Iris pigment epithelial cell (primary cell): ENCODE measurements around the gene CASS4.
"Not testable (repeated sequence)": the region's sequence is repeated elsewhere in the genome, so short reads cannot be mapped to it uniquely, and the experiment has no call there.

Source experiments
- DNase-seq: peaks from one replicate; pipeline ENCODE4 v3.0.0-alpha.2; 2011; ENCODE audit warnings: low read depth

CASS4 gene

GRCh38 chr20:56411759-56412472 lies at the start of gene CASS4:
TSS of gene CASS4 (plus strand) at chr20:56412260. CDS start at chr20:56412459, 199 bp downstream.
- peak; percentile 87 for DNase-seq

GRCh38 chr20:56362833-56363413 lies 49.1 kb upstream of the CASS4 start:
- DNase-seq, result peak; percentile 12

DNA sequence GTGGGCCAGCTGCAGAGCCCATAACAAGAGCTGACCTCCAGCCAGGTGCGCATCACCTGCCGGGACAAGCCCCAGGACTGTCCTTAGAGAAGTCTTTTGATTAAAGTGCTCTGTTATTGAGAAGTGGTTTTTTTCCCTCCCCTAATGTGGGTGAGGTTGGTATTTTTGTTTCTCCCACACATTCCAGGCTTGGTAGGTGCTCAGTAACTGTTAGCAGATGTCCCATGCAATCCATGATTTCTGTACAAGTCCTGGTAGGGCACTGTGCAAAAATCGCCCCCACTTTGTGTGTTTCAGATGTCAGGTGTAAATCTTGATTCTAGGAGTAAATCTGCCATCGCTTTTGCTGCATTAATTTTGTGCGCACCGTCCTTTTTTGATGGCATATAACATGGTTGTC lies 48.6 kb upstream of the CASS4 start:
- no peak for DNase-seq

DNA sequence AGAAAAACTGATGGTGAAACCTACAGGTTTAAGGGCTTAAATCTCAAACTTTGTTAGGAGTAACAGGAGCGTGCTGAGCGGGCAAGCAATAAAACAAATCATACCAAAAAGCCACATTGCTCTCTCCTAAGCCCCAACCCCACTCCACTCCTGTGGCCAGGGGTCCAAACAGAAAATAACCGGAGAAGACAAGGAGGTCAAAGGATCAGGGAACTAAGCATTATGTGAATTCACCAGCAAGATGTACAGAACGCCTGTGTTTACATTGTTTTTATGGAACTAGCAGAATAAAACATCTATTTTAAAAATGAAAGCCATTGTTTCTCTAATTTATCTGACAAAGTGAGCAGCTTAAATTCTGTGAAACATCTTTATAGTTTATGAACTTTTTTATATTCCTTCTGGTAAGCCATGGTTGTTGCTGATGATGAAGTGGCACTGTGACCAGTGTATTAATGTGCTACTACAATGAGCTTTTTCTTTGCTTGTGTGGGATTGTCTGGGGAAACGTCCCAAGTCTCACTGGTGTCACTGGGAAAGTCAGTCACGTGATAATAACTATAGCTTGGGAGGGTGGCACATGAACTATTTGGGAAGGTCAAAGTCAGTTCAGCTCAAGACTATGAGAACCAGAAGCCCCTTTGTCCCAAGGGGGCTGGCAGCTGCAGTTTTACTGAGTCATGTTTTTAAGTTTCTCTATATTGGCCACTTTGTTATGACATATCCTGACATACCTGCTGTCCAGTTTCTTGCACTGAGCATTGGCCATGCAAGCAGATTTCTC lies 43.5 kb upstream of the CASS4 start:
- no peak for DNase-seq

GRCh38 chr20:56369179-56369578 lies 42.9 kb upstream of the CASS4 start:
- no peak for DNase-seq

- no peak for DNase-seq
These were observed 40.1 kb upstream of the CASS4 start for GRCh38 chr20:56371977-56372376.

DNA sequence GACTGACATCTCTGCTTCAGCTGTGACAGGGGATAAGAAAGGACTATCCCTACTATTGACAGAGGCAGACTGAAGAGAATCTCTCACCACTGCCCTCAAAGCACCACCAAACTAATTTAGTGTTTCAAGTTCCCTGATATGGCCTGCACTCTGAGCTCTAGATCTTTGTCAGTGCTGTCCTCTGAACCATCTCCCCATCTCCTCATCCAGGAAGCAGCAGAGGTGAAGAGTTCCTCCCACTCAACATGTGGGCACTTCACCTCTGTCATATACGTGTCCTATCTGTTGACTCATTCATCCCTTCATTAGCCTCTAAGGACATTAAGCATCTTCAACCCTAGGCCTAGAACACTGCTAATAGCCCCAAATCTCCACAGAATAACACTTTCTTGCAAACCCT lies 39.2 kb upstream of the CASS4 start:
- no peak for DNase-seq

DNA sequence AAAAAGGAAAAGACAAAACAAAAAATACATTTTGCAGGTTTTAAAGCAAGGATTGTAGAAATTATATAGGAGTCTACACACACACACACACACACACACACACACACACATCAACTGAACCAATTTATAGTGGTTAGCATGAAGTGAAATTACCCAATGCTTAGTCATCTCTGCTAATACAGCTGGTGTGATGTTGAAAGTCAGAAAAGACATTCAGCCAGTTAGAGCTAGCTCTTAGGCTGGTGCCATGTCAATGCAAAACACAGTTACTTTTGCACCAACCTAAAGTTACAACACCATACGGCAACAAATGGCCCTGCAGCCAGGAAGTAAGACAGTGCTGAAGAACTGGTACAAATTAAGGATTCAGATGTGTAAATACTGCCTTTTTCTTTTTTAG lies 38.1 kb upstream of the CASS4 start:
- peak; percentile 98 for DNase-seq

- no peak for DNase-seq
These were observed 35.7 kb upstream of the CASS4 start for GRCh38 chr20:56376331-56376730.

DNA sequence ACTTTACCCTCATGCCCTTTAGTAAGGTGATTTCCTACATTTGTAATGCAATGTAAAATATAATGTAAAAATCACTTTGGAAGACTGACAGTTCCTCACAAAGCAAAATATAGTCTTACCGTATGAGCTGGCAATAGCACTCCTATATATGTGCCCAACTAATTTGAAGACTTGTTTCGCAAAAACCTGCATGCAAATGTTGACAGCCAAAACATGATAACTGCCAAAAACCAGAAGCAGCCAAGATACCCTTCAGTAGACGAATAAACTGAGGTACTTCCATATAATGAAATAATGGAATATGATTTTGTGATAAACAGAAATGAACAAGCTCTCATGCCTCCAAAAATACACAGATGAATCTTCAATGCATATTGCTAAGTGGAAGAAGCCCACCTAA lies 33.7 kb upstream of the CASS4 start:
- no peak for DNase-seq

DNA sequence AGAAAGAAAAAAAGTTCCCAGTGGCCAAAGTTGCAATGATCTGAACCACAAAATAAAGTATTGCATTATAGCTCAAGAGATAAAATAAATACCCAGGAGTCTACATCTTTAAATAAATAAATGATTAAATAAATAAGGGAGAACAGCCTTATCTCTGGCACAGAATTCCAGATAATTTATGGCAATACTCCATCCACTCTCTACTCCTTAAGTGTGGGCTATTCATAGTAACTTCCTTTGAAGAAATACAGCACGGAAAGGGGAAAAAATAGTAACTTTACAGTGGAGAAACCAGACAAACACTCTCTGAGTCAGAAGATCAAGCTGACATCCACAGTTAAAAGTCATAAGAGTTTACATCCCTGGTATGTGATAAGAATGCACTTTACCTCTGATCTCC lies 31.7 kb upstream of the CASS4 start:
- peak; percentile 67 for DNase-seq

DNA sequence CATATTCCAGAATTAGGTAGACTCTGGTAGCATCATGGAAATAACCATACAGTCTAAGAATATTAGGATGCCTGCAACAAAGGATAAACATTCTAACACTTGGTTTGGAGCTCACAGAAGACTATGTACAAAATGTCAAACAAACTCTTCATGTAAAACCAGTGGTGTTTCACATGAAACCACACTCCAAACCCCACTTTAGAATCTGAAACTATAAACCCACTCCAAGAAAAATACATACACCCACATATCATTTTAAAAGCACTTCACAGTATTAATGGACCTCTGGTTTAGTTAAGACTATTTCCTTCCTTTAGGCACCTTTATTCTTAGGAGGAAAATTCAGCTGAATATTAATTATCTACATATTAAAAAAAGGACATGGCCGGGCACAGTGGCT lies 30.6 kb upstream of the CASS4 start:
- no peak for DNase-seq

DNA sequence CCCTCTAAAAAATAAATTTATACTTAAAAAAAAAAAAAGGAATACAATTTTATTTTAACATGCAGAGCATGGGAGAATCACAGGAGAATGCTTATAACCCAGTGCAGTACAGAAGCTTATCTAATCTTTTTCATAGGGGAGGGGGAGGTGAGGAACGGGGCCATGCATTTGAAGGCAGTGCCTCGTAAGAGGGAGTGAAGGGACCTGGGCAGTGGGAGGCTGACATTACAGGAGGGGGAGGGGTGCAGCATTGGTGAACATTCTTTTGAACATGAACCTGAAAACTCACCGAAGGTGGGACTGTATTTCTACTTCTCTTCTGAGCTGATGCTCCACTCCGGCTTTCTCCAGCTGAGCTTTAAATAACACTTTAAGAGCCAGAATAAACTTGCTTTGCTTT lies 29.4 kb upstream of the CASS4 start:
- no peak for DNase-seq

DNA sequence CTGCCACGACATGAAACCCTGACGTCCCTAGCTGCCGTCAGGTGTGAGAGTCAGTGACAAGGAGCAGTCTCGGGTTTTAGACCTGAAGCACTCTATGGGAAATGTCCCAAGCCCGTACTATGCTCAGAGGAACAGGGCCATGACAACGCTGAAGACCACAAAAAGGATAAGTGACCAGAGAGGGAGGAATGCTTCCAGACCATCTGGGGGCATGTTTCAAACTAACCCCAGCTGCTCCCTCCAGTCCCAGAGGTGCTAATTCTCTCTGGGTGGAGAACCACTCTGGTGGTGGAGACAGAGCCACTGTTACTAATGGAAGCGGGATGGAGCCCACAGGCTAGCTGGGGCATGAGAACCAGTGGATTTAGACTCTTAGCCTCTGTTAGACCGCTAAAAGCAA lies 28.7 kb upstream of the CASS4 start:
- DNase-seq, result no peak

GRCh38 chr20:56385130-56385529 lies 26.9 kb upstream of the CASS4 start:
- no peak for DNase-seq

DNA sequence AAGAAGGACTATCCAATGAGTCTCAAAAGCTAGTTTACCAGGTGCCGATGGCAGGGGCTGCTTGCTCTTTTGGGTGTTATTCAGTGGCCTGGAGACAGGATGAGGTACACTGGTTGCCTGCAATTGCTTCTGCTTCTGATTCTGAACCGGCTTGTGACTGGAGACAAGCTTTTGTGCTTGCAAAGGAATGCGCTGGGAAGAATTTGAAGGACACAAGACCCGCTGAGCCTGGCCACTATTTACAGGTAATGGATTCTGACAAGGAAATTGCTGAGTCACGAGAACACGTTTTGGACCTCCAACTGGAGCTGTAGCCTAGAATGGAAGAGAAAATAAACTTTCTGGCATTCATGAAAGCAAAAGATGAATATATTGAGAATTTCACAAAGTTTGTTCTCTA lies 25.8 kb upstream of the CASS4 start:
- DNase-seq, result no peak

DNA sequence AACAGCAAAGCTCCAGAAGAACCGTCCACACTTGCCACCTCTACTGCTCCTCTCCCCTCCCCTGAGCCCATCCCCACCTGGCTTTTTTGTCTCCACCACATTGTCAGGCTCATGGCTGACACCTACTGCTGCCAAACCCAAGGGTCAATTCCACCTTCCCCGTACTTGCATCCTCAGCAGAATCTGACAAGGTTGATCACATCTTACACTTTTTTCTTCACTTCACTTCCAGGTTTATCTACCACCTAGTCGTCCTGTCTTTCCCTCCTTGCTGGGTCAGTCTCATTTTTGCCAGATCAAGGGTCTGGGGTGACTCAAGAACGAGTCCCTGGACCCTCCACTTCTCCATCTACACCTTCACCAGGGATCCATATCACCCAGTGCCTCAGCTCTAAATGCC lies 23.2 kb upstream of the CASS4 start:
- no peak for DNase-seq

GRCh38 chr20:56389807-56390206 lies 22.3 kb upstream of the CASS4 start:
- DNase-seq, result no peak

GRCh38 chr20:56390396-56390795 lies 21.7 kb upstream of the CASS4 start:
- DNase-seq, result not testable (repeated sequence)

- no peak for DNase-seq
These were observed 21.0 kb upstream of the CASS4 start for GRCh38 chr20:56391037-56391436.

DNA sequence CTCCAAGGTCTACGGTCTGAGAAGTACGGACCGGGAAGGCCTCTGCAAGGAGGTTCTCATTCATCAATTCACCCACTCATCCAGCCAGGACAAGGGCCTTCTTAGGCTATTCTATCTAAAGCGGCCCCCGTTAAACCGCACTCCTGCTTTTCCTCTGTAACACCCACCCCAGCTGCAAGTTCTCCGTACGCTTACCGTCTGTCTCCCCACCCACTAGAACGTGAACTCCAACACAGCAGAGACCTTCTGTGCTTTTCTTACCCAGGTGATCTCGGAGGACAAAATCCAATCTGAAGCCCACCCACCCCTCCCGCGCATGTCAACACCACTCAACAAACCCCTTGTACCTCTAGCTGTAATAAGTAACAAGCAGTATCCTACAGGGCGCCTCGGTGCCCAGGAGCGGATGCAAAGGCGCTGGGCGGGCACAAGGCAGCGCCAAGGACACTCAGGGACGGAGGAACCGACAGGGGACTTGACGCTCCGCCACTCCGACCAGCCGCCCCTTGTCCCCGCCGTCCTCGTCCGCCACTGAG lies 20.4 kb upstream of the CASS4 start:
- DNase-seq, result peak; percentile 30

DNA sequence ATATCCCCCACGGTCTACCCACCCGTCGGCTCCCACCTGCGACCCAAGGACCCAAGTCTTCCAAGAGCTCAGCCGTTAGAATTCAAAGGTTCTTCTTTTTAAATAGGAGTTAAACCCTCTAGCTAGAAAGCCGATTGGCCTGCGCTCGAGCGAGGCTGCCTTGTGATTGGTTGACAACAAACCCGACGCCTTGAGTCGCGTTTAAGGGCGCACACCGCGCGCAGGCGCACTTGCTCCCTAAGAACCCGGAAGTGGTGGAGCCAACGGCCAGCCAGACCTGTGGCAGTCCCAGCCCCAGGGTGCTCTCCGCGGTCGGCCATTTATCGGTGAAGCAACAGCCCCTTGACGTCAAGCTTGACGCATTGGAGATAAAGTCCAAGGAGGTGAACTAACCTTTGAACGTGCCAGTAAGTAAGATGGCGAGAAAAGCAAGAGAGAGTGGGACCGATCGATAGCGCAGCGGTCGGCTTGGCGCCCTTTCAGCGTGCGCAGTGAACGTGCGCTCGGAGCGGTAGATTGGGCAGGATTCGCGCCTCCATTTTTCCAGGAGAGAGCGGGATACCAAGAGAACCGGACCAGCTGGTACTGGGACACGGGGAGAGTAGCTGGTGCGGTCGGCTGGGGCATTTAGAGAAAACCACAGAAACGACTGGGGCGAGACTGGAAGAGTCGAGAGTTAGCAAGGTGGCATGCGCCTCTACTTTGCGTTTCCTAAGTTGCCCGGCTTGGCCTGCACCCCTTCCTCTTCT lies 19.8 kb upstream of the CASS4 start, which contains the start of the genes AURKA and CSTF1:
AURKA (minus strand) TSS at position 84 of the 749 bp plus-strand sequence. CDS start 4,018 bp downstream, outside the sequence.
CSTF1 (plus strand) TSS at position 514 of the 749 bp plus-strand sequence. CDS start 2,908 bp downstream, outside the sequence.
- peak; percentile 100 for DNase-seq
